Glutamatergic neuron (in vitro differentiated cells): ENCODE measurements around the gene CERS6. TPM values are rescaled to one million over a fixed set of nuclear protein-coding genes. Genes with fewer than 3 reads are reported as not detected.

ENCODE experiments used
- DNase-seq: peaks from one replicate; pipeline ENCODE4 v3.0.0; 2022
- H3K27ac Mint-ChIP-seq: one replicate; pipeline ENCODE4 v1.8.0; 2020; ENCODE audit warnings: mild to moderate bottlenecking, mixed read lengths, inconsistent platforms; ENCODE audit not compliant: unreplicated experiment
- H3K27me3 Mint-ChIP-seq: one replicate; pipeline ENCODE4 v1.8.0; 2020; ENCODE audit warnings: mild to moderate bottlenecking, moderate library complexity, mixed read lengths, inconsistent platforms; ENCODE audit not compliant: unreplicated experiment
- H3K36me3 Mint-ChIP-seq: one replicate; pipeline ENCODE4 v1.8.0; 2020; ENCODE audit warnings: mild to moderate bottlenecking, mixed read lengths, inconsistent platforms; ENCODE audit not compliant: unreplicated experiment
- H3K4me1 Mint-ChIP-seq: one replicate; pipeline ENCODE4 v1.8.0; 2020; ENCODE audit warnings: mild to moderate bottlenecking, low read depth, mixed read lengths, inconsistent platforms; ENCODE audit not compliant: unreplicated experiment
- H3K4me3 Mint-ChIP-seq: one replicate; pipeline ENCODE4 v1.8.0; 2020; ENCODE audit warnings: mild to moderate bottlenecking, mixed read lengths, inconsistent platforms; ENCODE audit not compliant: unreplicated experiment
- H3K9me3 Mint-ChIP-seq: one replicate; pipeline ENCODE4 v1.8.0; 2020; ENCODE audit warnings: mild to moderate bottlenecking, moderate library complexity, mixed read lengths, inconsistent platforms; ENCODE audit not compliant: unreplicated experiment
- total RNA-seq: library from RNA; stranded (reverse); fragmentation: NEBNext Ultra II Directional; extraction: Animal tissue kit (Norgen Biotek cat#: 25700); gene quantifications from one replicate; pipeline ENCODE4 v1.2.1, GENCODE V29; 2021; ENCODE audit not compliant: unreplicated experiment
- TF ChIP-seq, protein P1 (sequence below): fragments of 200-600 bp; sonication (generic); IDR thresholded peaks from one replicate; pipeline ENCODE4 v1.5.0; 2021; ENCODE audit not compliant: partially characterized antibody, unreplicated experiment

Gene CERS6
- total RNA-seq, 1 donor from 2014 or later: 143 TPM

- DNase-seq: no peak
- H3K9me3 Mint-ChIP-seq: no peaks in the 10 kb centered on the region
- no peak overlapping the region for H3K27ac Mint-ChIP-seq
- peaks cover 4% of the 10 kb centered on the region for H3K27me3 Mint-ChIP-seq
- H3K4me1 Mint-ChIP-seq: peaks cover 2% of the 10 kb centered on the region
- H3K4me3 Mint-ChIP-seq: no peak overlapping the region
- no peaks in the 10 kb centered on the region for H3K36me3 Mint-ChIP-seq
- TF ChIP-seq, protein P1, sequence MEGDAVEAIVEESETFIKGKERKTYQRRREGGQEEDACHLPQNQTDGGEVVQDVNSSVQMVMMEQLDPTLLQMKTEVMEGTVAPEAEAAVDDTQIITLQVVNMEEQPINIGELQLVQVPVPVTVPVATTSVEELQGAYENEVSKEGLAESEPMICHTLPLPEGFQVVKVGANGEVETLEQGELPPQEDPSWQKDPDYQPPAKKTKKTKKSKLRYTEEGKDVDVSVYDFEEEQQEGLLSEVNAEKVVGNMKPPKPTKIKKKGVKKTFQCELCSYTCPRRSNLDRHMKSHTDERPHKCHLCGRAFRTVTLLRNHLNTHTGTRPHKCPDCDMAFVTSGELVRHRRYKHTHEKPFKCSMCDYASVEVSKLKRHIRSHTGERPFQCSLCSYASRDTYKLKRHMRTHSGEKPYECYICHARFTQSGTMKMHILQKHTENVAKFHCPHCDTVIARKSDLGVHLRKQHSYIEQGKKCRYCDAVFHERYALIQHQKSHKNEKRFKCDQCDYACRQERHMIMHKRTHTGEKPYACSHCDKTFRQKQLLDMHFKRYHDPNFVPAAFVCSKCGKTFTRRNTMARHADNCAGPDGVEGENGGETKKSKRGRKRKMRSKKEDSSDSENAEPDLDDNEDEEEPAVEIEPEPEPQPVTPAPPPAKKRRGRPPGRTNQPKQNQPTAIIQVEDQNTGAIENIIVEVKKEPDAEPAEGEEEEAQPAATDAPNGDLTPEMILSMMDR: no peak
Observed at GRCh38 chr2:168798076-168798887, 342.2 kb downstream of the CERS6 start.

- no peak for DNase-seq
- Mint-ChIP-seq H3K36me3 (no peaks in the 10 kb centered on the region), H3K4me3 (no peak overlapping the region), H3K4me1 (peaks cover 2% of the 10 kb centered on the region), H3K27me3 (peaks cover 4% of the 10 kb centered on the region), H3K9me3 (no peaks in the 10 kb centered on the region), H3K27ac (no peak overlapping the region)
- TF ChIP-seq, protein P1: no peak
Observed at GRCh38 chr2:168798888-168799410, 342.9 kb downstream of the CERS6 start.

- Mint-ChIP-seq H3K4me3 (no peak overlapping the region), H3K27ac (no peak overlapping the region), H3K27me3 (peaks cover 4% of the 10 kb centered on the region), H3K9me3 (peaks cover 2% of the 10 kb centered on the region), H3K4me1 (peaks cover 2% of the 10 kb centered on the region), H3K36me3 (no peaks in the 10 kb centered on the region)
- no peak for DNase-seq
- TF ChIP-seq, protein P1: no peak
Observed at GRCh38 chr2:168801471-168801870, 345.4 kb downstream of the CERS6 start.

- Mint-ChIP-seq H3K36me3 (no peaks in the 10 kb centered on the region), H3K27ac (no peak within 1 kb of the TSS), H3K4me3 (no peak within 1 kb of the TSS), H3K27me3 (peaks cover 4% of the 10 kb centered on the region), H3K4me1 (peaks cover 2% of the 10 kb centered on the region), H3K9me3 (peaks cover 2% of the 10 kb centered on the region)
- TF ChIP-seq, protein P1: no peak
- DNase-seq: no peak
Observed at GRCh38 chr2:168801961-168802858, 346.1 kb downstream of the CERS6 start, which contains the start of gene NOSTRIN. NOSTRIN (plus strand) TSS chr2:168802637; CDS start chr2:168802647, 10 bp downstream.
